Measurements from ENCODE around the gene LPAR1.

LPAR1 gene

GRCh38 chr9:110895147-110895905, 142.9 kb downstream of the LPAR1 start:
- POLR2A ChIA-PET: no interaction called here
- DNase-seq (ENCODE audit: extremely low spot score): no peak
- no peak for TF ChIP-seq CTCF (IDR thresholded peaks at IDR 0.05; ENCODE audit: control extremely low read depth, extremely low read depth, low read depth, missing control alignments)

GRCh38 chr9:110894731-110895130, 143.5 kb downstream of the LPAR1 start:
- ChIA-PET CTCF (no interaction called here), POLR2A (no interaction called here)
- DNase-seq (ENCODE audit: extremely low spot score): no peak
- TF ChIP-seq CTCF (IDR thresholded peaks at IDR 0.05; ENCODE audit: control extremely low read depth, extremely low read depth, low read depth, missing control alignments): no peak

More at GRCh38 chr9:110895147-110895905, 142.9 kb downstream of the LPAR1 start:
- CTCF ChIA-PET: interaction anchor here (0.7 to 1.2 kb wide), 3 partner anchors 14 to 31 kb away, joined by 3 to 4 read pairs (median 3); no protein-coding TSS in a partner anchor

GRCh38 chr9:110892689-110893088, 145.6 kb downstream of the LPAR1 start:
- ChIA-PET CTCF (no interaction called here), POLR2A (no interaction called here)
- no peak for DNase-seq (ENCODE audit: extremely low spot score)
- no peak for TF ChIP-seq CTCF (IDR thresholded peaks at IDR 0.05; ENCODE audit: control extremely low read depth, extremely low read depth, low read depth, missing control alignments)

GRCh38 chr9:110891760-110892159, 146.5 kb downstream of the LPAR1 start:
- TF ChIP-seq CTCF (IDR thresholded peaks at IDR 0.05; ENCODE audit: control extremely low read depth, extremely low read depth, low read depth, missing control alignments): no peak
- no peak for DNase-seq (ENCODE audit: extremely low spot score)
- ChIA-PET POLR2A (no interaction called here), CTCF (no interaction called here)

GRCh38 chr9:110890416-110890815, 147.9 kb downstream of the LPAR1 start:
- TF ChIP-seq CTCF (IDR thresholded peaks at IDR 0.05; ENCODE audit: control extremely low read depth, extremely low read depth, low read depth, missing control alignments): no peak
- DNase-seq (ENCODE audit: extremely low spot score): no peak
- ChIA-PET CTCF (no interaction called here), POLR2A (no interaction called here)

- CTCF ChIA-PET: interaction anchor here (1.1 kb wide), 1 partner anchor 65 kb away, joined by 3 read pairs; no protein-coding TSS in a partner anchor
- no peak for DNase-seq (ENCODE audit: extremely low spot score)
- no peak for TF ChIP-seq CTCF (IDR thresholded peaks at IDR 0.05; ENCODE audit: control extremely low read depth, extremely low read depth, low read depth, missing control alignments)
- POLR2A ChIA-PET: no interaction called here
These were observed 151.0 kb downstream of the LPAR1 start for GRCh38 chr9:110887276-110887675.

Data from GM10248 (cell line).